GM18526 (cell line): ENCODE data around the gene NATD1.

ENCODE experiments used
- POLR2A ChIP-seq: IDR thresholded peaks from 3 replicates; pipeline ENCODE4 v1.6.1; 2011; ENCODE audit not compliant: insufficient read length; ENCODE audit errors: extremely low read depth

Gene NATD1

GRCh38 chr17:21246698-21247097 lies 6.5 kb downstream of the NATD1 start:
- no peak for TF ChIP-seq POLR2A

- TF ChIP-seq POLR2A = no peak
Observed at GRCh38 chr17:21245639-21246084, 7.5 kb downstream of the NATD1 start.

DNA sequence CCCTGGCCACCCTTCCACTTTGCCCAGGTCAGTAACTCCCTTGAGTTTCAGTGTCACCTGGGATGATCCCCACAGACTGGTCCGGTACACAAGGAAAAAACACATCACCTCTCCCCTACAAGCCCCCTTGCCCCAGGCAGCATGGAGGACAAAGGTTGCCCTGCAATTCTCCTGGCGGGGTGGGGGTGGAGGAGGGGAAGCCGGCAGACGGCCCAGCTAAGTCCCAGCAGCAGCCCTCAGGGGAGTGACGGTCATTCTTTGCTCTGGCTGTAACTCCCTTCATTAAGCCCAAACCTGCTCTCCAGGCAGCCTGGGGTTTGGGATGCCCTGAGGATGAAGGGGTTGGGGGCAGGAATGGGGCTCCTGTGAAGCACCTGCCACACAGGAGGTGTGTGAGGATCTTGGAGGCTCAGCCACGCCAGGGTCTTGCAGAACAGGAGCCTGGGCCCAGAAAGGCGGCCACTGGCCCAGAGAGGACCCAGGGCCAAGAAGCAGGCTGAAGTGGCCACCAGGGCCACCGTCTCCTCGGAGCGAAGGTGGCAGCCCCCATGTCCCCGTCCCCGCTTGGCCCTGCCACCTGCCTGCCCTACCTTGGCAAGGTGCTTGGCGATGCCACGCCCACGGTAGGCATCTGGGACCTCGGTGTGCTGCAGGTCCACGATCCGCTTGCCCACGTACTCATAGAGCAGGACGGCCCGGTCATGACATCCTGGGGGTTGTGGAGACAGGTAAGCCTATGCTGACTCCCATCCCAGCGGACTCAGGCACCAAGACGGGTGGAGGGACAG lies 9.5 kb downstream of the NATD1 start:
- no peak for TF ChIP-seq POLR2A

GRCh38 chr17:21242780-21243515 lies 10.3 kb downstream of the NATD1 start:
- TF ChIP-seq POLR2A = no peak

- TF ChIP-seq POLR2A = no peak
Observed at GRCh38 chr17:21242026-21242697, 11.0 kb downstream of the NATD1 start.

DNA sequence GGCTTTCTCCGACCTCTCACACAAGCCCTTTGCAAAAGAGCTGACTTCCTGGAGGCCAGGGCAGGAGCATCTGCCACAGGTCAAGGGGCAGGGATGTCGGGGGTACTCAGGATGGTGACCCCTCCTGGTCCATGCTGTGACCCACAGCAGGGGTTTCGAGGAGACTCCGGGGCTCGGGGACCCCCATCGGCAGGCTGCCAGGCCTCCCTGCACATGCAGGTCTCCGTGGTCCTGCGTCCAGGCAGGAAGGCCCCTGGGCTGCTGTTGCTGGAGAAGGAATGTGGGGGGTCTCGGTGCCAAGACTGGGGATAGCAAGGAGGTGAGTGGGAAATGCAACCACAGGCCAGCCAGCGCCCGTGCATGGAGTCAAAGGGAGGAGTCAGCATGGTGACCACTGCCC lies 11.6 kb downstream of the NATD1 start:
- TF ChIP-seq POLR2A = no peak

GRCh38 chr17:21240369-21241055 lies 12.7 kb downstream of the NATD1 start:
- no peak for TF ChIP-seq POLR2A

- no peak for TF ChIP-seq POLR2A
Observed at GRCh38 chr17:21239680-21240368, 13.4 kb downstream of the NATD1 start.

GRCh38 chr17:21235921-21236320 lies 17.3 kb downstream of the NATD1 start:
- no peak for TF ChIP-seq POLR2A

DNA sequence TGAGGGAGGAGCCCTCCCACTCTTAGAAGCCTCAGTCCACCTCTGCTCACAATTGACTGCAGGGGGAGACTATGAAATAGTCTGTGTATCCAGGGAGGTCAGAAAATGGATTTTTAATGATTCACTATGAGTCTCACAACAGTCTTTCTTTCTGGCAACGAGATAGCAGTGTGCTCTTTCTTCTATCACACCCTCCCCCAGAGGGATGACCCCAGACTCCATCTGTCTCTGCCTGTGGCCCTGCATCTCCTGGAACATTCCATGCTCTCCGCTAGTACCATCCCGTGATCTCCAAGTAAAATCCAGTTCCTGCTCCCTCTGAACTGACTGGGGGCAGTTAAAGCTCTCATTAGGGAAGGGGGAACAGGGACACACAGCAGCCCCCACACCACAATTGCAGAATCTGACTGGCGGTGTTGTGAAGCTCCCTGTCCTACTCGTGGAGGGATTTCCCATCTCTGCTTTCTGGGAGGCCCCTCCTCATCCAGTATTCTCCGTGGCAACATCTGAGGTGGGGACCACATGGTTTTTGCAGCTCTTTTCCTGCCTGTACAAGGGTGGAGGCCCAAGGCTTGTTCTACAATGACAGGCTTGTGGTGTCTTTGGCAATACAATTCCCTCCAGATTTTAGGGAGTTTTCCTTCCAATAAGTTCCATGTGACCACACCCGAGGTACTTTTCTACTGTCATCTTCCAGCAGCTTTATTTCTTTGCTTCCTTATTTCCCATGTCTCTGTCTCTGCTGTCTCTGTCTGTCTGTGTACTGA lies 19.4 kb downstream of the NATD1 start:
- no peak for TF ChIP-seq POLR2A

DNA sequence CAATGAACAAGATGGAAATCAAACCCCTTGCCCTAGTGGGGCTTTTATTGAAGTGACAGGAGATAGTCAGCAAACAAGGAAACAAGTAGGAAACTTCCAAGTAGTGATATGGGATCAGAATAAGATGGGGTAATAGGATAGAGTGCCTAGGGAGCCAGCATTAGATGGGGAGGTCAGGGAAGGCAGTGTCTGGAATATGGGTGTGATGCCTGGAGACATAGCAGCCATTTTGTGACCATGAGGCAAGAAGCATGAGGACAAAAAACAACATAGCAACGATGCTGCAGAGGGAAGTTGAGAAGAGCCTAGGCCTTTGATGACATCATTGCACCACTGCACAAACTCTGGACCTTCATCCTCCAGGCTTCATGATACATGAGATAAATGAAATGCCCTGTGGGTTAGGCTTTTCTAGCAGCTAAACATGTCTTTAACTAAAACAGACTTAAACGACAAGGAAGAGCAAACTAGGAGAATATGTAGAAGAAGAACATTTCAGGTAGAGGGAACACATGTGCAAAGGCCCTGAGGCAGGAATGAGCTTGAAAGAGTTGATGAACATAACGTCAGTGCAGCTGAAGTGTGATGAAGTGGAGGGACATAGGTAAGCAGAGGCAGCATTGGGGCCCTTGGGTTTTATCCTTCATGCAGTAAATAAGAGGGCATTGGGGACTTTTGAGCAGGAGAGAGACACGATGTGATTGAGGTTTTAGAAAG lies 21.0 kb downstream of the NATD1 start:
- TF ChIP-seq POLR2A = no peak

DNA sequence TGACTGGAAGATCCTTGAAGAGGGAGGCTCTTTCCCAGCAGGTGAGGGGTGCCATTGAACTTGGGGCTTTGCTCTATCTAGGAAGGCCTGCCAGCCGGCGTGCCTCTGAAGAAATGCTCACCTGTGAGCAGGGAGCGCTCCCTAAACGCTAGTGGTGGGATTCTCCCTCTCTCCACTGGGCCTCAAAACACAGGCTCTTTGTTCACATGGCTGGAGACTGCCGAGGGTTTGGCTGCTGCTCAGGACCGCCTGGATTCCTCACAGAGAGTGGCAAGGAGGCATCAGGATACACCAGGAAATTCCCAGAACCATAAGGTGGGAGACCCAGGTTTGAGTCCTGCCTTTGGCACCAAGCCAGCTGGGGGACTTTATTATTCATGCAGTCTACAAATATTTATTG lies 21.7 kb downstream of the NATD1 start:
- TF ChIP-seq POLR2A = no peak

GRCh38 chr17:21228845-21229244 lies 24.4 kb downstream of the NATD1 start:
- no peak for TF ChIP-seq POLR2A
